HG03097 (cell line): ENCODE measurements around the gene TULP4.
A peak's percentile ranks its signal among the peaks of the same experiment; 100 is the strongest.
"Not testable (repeated sequence)": the region's sequence is repeated elsewhere in the genome, so short reads cannot be mapped to it uniquely, and the experiment has no call there.

Experiments
- ATAC-seq: cut with Tn5 transposase; IDR thresholded peaks from one replicate; pipeline ENCODE4 v1.9.1; 2021; ENCODE audit not compliant: unreplicated experiment, low FRiP score

TULP4 gene

DNA sequence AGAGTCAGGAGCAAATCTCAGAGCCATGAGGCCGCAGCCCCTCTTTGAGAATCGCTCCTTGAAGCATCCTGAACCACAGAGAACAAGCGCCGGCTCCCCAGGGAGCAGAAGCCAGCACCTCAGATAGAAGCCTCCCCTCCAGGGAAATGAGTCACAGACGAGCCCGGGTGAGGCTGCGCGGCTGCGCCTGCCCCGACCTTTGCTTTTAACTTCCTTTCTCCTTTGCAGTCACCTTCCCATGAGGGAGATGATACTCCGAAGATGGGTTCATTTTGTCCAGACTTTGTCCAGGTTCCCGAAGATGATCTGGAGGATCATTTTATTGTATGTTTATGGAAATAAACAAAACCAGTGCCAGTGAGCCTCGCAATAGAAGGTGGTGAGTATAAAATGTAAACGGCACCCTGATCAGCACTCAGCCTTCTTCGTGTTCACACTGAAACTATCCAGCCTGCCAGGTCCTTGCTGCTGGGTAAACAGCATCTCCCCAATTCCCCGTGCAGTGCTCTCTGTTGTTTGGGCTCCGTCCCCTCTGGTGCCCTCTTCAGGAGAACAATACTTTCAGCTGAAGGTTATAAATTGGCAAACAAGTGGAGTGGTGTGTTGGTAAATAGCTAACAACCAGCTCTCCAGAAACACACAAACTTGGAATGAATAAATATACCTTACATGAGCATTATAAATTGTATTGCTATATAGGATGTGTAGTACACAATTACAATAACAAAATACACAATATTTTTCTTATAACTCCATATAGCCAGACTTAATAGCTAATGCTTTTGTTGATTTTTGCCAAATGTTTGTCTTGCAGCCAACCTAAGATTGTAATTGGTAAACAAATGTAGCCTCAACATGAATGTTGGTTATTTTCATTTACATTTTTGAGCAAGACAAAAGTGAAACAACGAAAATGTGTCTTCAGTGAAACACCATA is 206.2 kb downstream of the TULP4 start:
- peak; percentile 74 for ATAC-seq

DNA sequence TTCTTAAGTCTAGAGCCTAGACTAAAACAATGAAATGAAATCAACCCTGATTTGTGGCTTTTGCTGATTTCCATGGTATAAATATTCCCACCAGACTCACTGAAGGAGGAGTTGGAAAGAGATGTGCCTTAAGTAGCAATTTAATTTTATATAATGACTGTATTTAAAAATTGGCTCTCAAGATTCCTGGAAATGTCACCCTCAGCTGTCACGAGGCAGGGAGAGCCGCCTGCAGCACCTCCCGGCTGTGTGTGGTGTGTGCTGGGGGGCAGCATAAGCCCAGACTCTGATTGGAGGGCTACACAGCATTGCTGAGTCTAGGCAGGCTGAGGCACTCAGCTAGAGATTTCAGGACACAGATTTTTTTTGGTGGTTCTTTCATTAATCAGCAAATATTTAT is 207.0 kb downstream of the TULP4 start:
- ATAC-seq: no peak

DNA sequence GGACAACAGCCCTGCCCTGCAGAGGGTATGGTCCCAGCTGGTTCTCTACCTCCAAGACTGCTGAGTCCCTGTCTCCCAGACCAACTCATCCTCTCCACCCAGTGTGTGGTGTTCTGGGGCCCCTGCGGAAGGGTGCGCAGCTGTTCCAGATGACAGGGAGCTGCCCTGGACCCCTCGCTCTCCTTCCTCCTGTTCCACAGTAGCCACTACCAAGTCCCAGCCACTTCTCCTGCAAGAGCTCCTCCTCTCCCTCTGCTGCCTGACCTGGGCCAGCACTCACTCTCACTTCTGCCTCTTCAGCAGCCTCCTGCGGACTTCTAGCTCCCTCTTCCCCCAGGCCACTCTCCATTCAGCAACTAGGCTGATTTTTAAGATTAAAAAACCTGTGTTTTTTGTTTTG is 207.5 kb downstream of the TULP4 start:
- no peak for ATAC-seq

DNA sequence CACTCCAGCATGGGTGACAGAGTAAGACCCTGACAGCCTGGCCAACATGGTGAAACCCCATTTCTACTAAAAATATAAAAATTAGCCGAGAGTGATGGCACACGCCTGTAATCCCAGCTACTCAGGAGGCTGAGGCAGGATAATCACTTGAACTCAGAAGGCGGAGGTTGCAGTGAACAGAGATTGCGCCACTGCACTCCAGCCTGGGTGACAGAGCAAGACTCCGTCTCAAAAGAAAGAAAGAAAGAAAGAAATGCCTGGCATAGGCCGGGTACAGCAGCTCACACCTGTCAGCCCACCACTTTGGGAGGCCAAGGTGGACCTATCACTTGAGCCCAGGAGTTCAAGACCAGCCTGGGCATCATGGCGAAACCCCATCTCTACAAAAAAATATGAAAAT is 208.7 kb downstream of the TULP4 start:
- ATAC-seq: not testable (repeated sequence)

DNA sequence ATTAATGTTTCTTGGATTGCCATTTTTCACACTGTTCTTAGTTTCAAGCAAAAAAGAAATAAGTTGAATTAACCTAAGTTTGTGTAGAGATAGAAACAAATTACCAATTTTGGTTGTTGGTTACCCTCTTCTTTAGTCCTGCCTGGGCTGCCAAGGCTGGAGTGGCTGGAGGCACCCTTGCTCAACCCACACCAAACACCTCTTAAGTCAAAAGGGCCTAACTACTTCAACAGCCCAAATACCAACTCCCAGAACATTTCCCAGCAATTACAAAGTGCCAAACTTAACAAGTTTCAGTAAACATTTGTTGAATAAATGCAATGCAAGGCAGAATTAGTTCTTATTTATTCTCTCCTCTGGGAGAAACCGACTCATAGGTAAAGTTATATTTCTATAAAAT is 209.5 kb downstream of the TULP4 start:
- no peak for ATAC-seq

DNA sequence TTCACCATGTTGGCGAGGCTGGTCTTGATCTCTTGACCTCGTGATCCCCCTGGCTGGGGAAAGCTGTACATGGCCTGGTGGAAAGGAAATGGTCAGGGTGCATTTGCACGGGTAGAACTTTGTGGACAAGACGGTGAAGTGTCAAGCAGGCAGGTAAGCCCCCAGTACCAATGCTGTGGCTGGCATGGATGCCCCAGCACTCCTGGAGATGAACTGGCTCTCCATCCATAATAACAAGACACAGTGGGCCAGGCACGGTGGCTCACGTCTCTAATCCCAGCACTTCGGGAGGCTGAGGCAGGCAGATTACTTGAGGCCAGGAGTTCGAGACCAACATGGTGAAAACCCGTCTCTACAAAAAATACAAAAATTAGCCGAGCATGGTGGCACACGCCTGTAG is 210.4 kb downstream of the TULP4 start:
- ATAC-seq: no peak

DNA sequence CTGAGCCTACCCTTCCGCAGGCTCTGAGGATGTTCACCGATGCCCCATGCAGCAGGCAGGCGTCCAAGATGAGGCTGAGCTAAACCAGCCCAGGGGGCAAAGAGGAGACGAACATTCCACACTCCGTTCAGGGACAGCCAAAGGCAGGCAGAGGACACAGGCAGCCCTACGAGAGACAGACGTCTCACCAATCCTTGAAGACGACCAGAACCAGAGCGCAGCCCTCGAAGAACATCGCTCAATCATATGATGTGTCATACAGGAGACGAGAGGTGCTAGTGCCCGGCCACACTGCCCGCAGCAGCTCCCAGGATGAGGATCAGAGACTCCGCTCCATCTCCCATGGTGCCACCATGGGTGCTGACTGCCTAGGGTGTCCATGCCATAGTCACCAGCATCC is 212.0 kb downstream of the TULP4 start:
- no peak for ATAC-seq

DNA sequence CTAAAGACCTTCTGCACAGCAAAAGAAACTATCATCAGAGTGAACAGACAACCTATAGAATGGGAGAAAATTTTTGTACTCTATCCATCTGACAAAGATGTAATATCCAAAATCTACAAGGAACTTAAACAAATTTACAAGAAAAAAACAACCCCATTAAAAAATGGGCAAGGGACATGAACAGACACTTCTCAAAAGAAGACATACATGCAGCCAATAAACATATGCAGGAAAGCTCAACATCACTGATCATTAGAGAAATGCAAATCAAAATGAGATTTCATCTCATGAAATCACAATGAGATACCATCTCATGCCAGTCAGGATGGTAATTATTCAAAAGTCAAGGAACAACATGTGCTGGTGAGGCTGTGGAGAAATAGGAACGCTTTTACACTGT is 215.6 kb downstream of the TULP4 start:
- ATAC-seq: not testable (repeated sequence)

DNA sequence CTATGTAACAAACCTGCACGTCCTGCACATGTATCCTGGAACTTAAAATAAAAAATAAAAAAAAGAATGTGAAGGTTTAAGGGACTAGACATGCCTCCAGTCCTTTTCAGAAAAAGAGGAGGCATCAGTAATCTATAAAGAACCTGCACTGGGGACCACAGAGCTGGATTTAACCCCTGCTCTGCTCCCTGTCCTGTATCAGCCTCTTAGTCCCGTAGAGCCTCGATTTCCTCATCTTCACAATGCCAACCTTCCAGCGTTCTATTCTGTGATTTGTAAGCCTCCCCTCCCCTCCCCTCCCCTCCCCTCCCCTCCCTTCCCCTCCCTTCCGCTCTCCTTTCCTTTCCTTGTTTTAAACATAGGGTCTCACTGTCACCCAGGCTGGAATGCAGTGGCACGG is 216.6 kb downstream of the TULP4 start:
- no peak for ATAC-seq

DNA sequence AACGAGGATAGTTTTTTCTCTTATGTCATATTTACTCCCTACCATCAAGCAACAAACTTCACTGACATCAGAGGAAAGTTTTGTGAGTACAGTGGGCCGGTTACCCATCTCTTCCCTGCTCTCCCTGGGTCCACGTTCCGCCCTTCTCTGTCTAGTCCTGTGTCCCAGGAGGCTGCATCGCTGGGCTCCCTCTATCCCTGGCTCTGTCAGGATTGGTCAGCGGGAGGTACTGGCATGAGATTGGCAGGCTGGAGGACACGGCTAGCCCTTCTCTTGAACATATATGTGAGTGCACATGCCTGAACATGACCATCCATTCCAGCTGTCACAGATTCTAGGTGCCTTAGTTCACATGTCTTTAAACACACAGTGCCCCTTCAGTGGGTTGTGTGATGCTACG is 217.4 kb downstream of the TULP4 start:
- ATAC-seq: no peak

DNA sequence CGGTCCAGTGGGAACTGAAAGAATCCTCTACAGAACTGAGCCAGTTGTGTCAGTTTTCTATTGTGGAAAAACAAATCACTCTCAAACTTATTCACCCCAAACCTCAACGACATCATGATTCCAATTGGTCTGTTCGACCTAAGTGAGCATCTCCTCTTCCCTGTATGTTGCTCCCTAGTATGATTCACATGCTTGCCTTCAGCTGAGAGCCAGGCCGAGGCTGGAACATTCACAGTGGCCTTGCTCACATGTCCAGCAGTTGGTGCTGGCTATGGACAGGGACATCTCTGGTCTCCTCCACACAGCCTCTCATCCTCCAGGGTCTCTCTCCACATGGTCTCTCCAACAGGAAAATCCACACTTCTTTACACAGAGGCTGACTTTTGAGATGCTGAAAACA is 219.3 kb downstream of the TULP4 start:
- no peak for ATAC-seq

DNA sequence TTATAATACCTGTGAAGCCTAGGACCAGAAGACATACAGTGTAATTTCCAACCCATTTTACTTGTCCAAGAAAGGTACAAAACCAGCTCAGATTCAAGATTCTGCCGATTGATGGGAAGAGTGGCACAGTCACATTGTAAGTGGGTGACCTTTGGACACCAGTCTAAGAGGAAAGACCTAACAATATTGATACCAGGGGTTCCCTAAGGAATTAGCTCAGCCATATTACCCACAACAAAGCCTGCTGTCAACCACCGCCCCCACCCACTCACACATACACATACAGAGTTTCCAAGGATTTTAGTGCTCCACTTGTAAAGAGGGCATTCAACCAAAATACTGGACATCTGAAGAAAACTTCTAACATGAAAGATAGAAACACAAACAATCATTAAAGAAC is 219.7 kb downstream of the TULP4 start:
- ATAC-seq: no peak

DNA sequence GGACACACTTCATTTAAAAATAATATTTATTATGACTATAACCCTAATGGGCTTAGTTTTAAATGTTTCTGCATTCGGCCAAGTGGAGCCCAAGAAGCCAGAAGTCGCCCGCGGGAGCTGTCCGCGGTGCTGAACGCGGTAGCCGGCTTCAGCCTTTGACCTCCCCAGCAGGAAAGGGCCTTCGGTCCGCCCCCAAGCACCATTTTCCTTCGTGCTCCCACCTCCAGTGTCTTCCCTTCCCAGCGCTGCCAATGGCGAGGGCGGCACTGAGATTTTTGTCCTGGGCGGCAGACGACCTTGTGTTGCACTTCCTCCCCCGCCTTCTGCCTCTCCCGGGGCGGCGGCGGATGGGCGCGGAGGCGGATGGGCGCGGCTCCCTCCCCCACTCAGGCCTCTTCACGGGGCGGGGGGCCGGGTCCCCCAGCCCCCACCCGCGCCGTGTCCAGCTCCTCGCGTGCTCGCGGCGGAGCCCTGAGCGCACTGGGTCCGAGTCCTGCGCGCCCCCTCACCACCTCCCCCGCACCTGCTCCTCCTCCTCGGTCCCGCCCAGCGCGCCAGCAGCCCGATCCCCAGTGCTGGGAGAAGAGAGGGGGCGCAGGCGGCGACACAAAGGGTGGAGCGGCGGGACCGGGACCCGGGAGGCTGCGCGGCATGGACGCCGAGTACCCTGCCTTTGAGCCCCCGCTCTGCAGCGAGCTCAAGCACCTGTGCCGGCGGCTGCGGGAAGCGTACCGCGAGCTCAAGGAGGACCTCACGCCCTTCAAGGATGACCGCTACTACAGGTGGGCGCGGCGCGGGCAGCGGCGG is 224.0 kb downstream of the TULP4 start:
- no peak for ATAC-seq

DNA sequence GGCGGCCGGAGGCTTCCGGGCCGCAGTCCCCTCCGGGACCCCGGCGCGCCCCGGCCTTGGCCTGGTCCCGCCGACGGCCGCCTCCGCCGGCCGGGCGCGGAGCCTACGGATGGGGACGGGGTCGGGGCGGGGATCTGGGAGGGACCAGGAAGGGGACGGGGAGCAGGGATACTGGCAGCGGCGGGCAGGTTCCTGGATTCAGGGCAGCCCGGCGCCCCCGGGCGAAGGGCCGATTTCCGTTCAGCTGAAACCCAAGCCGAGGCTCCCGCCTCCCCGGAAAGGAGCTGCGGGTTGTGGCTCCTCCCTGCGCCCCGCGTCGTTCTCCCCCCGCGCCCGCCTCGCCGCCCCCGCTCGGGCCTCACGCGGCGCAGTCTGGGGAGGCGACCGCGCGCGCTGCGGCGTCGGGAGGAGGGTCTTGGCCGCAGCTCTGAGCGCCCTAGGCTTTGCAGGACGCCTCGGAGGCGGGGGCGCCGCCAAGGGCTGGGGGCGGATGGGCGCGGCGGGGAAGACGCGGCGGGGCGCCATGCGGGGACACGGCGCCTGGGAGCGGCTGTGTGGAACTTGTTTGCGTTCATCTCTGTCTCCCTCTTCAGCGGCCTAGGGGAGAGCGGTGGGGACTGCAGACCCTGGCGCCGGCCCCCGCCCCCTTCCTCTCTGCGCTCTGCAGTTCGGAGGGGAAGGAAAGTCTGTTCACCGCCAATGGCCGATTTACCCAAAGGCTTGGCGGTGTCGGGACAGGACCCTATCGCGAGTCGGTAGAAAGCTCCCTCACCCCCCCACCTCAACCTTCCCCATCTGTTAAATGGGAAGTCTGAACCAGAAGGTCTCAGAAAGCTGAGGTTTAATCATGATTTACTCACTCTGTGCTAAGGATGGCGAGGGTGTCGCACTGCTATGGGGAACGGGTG is 224.9 kb downstream of the TULP4 start:
- ATAC-seq: no peak

DNA sequence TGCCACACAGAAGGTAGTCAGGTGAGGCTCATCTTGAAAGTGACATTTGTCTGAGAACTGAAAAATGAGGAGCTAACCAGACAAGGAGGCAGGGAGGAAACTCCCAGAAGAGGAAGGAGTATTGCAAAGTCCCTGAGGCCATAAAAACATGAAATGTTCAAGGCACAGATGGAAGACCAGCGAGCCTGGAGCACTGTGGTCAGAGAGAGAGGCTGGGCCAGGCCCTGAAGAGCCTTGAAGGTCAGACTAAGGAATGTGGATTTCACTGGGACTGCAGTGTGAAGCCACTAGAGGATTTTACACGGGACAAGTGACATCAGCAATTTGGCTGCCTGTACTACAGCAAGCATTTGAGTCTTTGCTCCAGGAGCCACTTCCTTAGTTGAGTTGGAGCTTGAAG is 226.5 kb downstream of the TULP4 start:
- no peak for ATAC-seq

DNA sequence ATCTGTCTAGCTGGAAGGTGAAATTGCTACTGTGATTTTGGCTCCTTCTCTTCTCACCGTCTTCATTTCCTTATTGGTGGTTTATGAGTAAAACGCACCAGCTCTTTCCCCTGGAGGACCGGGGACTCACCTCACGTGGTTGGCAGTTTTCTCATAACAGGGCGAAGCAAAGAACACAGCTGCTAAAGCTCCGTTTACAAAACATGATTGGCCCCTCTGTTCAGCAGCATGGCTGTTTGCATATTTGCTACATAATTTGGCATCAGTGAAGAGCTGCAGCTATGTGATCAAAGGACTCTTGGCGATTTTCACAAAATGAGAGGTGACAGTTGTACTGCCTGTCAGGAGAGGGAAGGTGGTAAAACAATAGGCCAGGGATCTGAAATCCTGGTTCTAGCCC is 227.1 kb downstream of the TULP4 start:
- no peak for ATAC-seq

DNA sequence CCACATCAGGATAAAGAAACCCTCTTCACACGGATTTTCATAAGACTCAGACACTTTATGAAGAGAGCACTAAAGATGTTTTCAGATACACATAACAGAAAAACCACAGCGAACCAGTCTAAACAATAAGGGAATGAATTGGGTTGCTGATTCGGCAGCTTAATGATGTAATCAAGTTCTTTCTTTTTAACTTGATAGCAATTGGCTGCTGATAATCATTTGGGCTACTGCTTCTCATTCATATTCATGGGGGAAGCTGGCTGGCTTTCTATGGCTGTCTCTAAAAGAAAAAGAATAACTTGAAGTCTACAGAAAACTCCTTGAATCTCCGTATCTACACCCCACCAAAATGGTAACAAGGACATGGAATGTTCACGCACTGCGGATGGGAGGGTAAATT is 227.6 kb downstream of the TULP4 start:
- ATAC-seq: no peak

DNA sequence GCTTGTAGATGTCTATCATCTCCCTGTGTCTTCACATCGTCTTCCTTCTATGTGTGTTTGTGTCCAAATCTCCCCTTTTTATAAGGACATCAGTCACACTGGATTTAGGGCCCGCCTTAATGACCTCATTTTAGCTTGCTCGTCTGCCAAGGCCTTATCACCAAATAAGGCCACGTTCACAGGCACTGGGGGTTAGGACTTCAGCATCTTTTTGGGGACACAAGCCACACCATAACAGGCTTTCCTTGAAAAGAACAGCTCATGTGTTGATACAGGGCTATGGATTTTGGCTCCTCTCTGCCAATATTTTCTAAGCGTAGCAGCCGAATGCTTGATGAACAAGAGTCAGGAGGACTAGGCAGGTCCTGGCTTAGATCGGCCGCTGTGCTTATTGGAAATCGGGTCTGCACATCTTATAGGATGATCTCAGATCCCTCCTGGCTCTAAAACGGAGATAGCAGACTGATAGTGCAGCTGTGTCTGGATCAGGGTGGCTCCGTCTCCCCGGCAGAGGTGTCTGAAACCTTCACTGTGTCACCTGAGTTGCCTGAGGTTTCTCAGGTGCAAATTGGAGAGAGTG is 231.4 kb downstream of the TULP4 start:
- no peak for ATAC-seq

DNA sequence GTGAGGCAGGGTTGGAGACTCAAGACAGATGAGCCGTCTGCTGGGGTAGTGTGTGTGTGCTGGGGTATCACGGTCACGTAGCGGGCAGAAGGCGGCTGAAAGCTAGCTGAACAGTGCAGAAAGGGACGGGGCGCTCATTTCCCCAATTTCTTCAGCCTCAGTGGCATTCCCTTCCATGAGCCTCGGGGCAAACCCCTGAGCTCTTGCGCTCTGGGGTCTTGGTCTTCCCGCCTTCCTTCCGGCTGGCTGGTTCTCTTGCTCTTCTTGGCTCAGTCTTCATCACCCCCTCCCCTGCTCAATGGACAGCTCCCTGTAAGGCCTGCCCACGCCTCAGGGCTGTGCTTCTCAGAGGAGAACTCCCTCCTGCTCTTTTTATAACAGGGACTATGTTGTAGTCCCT is 232.2 kb downstream of the TULP4 start:
- no peak for ATAC-seq
